GM23338 (cell line): ENCODE measurements around the gene AP2A2. TPM values are rescaled to one million over a fixed set of nuclear protein-coding genes. Genes with fewer than 3 reads are reported as not detected.

Source experiments
- ATAC-seq: fragments of 200-7000 bp; cut with Tn5 transposase; 3 replicates; pipeline ENCODE4 v1.9.1; 2020
- DNase-seq: peaks from one replicate; pipeline ENCODE4 v3.0.0-alpha.2; 2015; ENCODE audit warnings: low spot score
- H2AFZ ChIP-seq: fragments of 200-600 bp; sonication (generic); 2 replicates; pipeline ENCODE4 v1.8.0; 2016; ENCODE audit warnings: antibody characterized with exemption, mild to moderate bottlenecking, moderate library complexity
- H3F3A ChIP-seq: fragments of 200-600 bp; sonication (generic); replicated peaks from 2 replicates; pipeline ENCODE4 v1.8.0; 2017; ENCODE audit warnings: antibody characterized with exemption, mixed run types, low read depth
- H3K27ac ChIP-seq: fragments of 200-600 bp; sonication (generic); 2 replicates; pipeline ENCODE4 v1.6.1; 2016; ENCODE audit warnings: low read depth
- H3K27me3 ChIP-seq: fragments of 200-600 bp; sonication (generic); 2 replicates; pipeline ENCODE4 v1.8.0; 2016; ENCODE audit warnings: mild to moderate bottlenecking, mixed run types, moderate library complexity; ENCODE audit not compliant: insufficient read depth
- H3K36me3 ChIP-seq: fragments of 200-600 bp; sonication (generic); 2 replicates; pipeline ENCODE4 v1.8.0; 2016; ENCODE audit warnings: mild to moderate bottlenecking; ENCODE audit not compliant: insufficient read depth
- H3K4me1 ChIP-seq: fragments of 200-600 bp; sonication (generic); 2 replicates; pipeline ENCODE4 v1.8.0; 2016; ENCODE audit warnings: mild to moderate bottlenecking, moderate library complexity; ENCODE audit not compliant: insufficient read depth
- H3K4me2 ChIP-seq: fragments of 200-600 bp; sonication (generic); 2 replicates; pipeline ENCODE4 v1.7.1; 2017; ENCODE audit warnings: mixed run types
- H3K4me3 ChIP-seq: fragments of 200-600 bp; sonication (generic); 2 replicates; pipeline ENCODE4 v1.6.1; 2016; ENCODE audit warnings: mixed run types
- H3K79me2 ChIP-seq: fragments of 200-600 bp; sonication (generic); replicated peaks from 2 replicates; pipeline ENCODE4 v1.8.0; 2017; ENCODE audit warnings: mild to moderate bottlenecking; ENCODE audit not compliant: insufficient read depth
- H3K9me2 ChIP-seq: fragments of 200-600 bp; sonication (generic); 2 replicates; pipeline ENCODE4 v1.8.0; 2017; ENCODE audit not compliant: insufficient read depth
- H4K20me1 ChIP-seq: fragments of 200-600 bp; sonication (generic); replicated peaks from 2 replicates; pipeline ENCODE4 v1.8.0; 2017; ENCODE audit warnings: mild to moderate bottlenecking; ENCODE audit not compliant: insufficient read depth
- H3K27ac Mint-ChIP-seq: 2 replicates; pipeline ENCODE4 v1.8.0; 2020; ENCODE audit warnings: inconsistent platforms, mild to moderate bottlenecking, moderate library complexity, mixed read lengths
- H3K27me3 Mint-ChIP-seq: 3 replicates; pipeline ENCODE4 v1.8.0; 2022; ENCODE audit warnings: low read depth, mild to moderate bottlenecking, moderate library complexity, mixed read lengths, inconsistent platforms; ENCODE audit not compliant: insufficient read depth, poor library complexity
- H3K36me3 Mint-ChIP-seq: 3 replicates; pipeline ENCODE4 v1.8.0; 2021; ENCODE audit warnings: low read depth, mild to moderate bottlenecking, inconsistent platforms, moderate library complexity, mixed read lengths
- H3K4me1 Mint-ChIP-seq: 3 replicates; pipeline ENCODE4 v1.8.0; 2020; ENCODE audit warnings: mild to moderate bottlenecking, inconsistent platforms, mixed read lengths
- H3K4me3 Mint-ChIP-seq: 3 replicates; pipeline ENCODE4 v1.8.0; 2021; ENCODE audit warnings: moderate library complexity, mild to moderate bottlenecking, inconsistent platforms, mixed read lengths
- H3K9me3 Mint-ChIP-seq: 3 replicates; pipeline ENCODE4 v1.8.0; 2020; ENCODE audit warnings: moderate library complexity, mild to moderate bottlenecking, inconsistent platforms, mixed read lengths
- CREB1 ChIP-seq: fragments of 250-450 bp; sonication (Bioruptor Pico); IDR thresholded peaks from 2 replicates; pipeline ENCODE4 v1.5.0; 2020; ENCODE audit warnings: low read depth, mild to moderate bottlenecking, moderate library complexity
- CTCF ChIP-seq, 2 experiments: fragments of 200-600 bp in 1 of 2; sonication (generic) in 1 of 2; conservative IDR thresholded peaks; 2 replicates each; pipeline versions ENCODE4 v1.5.1 to v1.6.1; 2016 to 2017; ENCODE audit warnings: antibody characterized with exemption in 2 of 2, low read depth in 2 of 2, mild to moderate bottlenecking in 2 of 2, moderate library complexity in 1 of 2
- EZH2 ChIP-seq: fragments of 200-600 bp; sonication (generic); IDR thresholded peaks from one replicate; pipeline ENCODE4 v1.8.0; 2017; ENCODE audit warnings: antibody characterized with exemption, mild to moderate bottlenecking, low read depth; ENCODE audit not compliant: unreplicated experiment
- EZH2phosphoT487 ChIP-seq: fragments of 200-600 bp; sonication (generic); IDR thresholded peaks from one replicate; pipeline ENCODE4 v1.8.1; 2018; ENCODE audit warnings: antibody characterized with exemption; ENCODE audit not compliant: unreplicated experiment
- JUNB ChIP-seq: IDR thresholded peaks from one replicate; pipeline ENCODE4 v1.6.1; 2016; ENCODE audit warnings: antibody characterized with exemption; ENCODE audit not compliant: unreplicated experiment
- NANOG ChIP-seq: IDR thresholded peaks from 2 replicates; pipeline ENCODE4 v1.6.1; 2016; ENCODE audit warnings: antibody characterized with exemption, borderline replicate concordance
- POLR2AphosphoS5 ChIP-seq: IDR thresholded peaks from 2 replicates; pipeline ENCODE4 v1.6.1; 2016; ENCODE audit warnings: antibody characterized with exemption, low read depth
- REST ChIP-seq: IDR thresholded peaks from one replicate; pipeline ENCODE4 v1.6.1; 2018; ENCODE audit warnings: antibody characterized with exemption; ENCODE audit not compliant: unreplicated experiment
- STAT1 ChIP-seq: IDR thresholded peaks from one replicate; pipeline ENCODE4 v1.6.1; 2016; ENCODE audit warnings: antibody characterized with exemption; ENCODE audit not compliant: unreplicated experiment
- ZNF114 ChIP-seq: fragments of 250-450 bp; sonication (Bioruptor Pico); IDR thresholded peaks from 2 replicates; pipeline ENCODE4 v1.5.0; 2020; ENCODE audit warnings: mild to moderate bottlenecking, moderate library complexity
- ZNF331 ChIP-seq: fragments of 250-450 bp; sonication (Bioruptor Pico); IDR thresholded peaks from 2 replicates; pipeline ENCODE4 v1.5.0; 2020; ENCODE audit warnings: low read depth, mild to moderate bottlenecking, moderate library complexity
- ZNF462 ChIP-seq: fragments of 250-450 bp; sonication (Bioruptor Pico); IDR thresholded peaks from 2 replicates; pipeline ENCODE4 v1.5.0; 2020; ENCODE audit warnings: mild to moderate bottlenecking, moderate library complexity
- polyA plus RNA-seq: library from polyadenylated mRNA; unstranded; fragments of >200 nt; fragmentation: Nextera tagmentation; extraction: Ambion mirVana; gene quantifications from 2 replicates; pipeline ENCODE4 v1.2.1, GENCODE V29; 2016
- total RNA-seq: library from RNA; depleted of rRNA; stranded (reverse); fragments of >200 nt; shearing (Covaris generic); gene quantifications from 2 replicates; pipeline ENCODE4 v1.2.3, GENCODE V29; 2014

Gene AP2A2
- total and polyA plus RNA-seq, 2 experiments from 2014 or later: 23.7 to 47.5 TPM

DNA sequence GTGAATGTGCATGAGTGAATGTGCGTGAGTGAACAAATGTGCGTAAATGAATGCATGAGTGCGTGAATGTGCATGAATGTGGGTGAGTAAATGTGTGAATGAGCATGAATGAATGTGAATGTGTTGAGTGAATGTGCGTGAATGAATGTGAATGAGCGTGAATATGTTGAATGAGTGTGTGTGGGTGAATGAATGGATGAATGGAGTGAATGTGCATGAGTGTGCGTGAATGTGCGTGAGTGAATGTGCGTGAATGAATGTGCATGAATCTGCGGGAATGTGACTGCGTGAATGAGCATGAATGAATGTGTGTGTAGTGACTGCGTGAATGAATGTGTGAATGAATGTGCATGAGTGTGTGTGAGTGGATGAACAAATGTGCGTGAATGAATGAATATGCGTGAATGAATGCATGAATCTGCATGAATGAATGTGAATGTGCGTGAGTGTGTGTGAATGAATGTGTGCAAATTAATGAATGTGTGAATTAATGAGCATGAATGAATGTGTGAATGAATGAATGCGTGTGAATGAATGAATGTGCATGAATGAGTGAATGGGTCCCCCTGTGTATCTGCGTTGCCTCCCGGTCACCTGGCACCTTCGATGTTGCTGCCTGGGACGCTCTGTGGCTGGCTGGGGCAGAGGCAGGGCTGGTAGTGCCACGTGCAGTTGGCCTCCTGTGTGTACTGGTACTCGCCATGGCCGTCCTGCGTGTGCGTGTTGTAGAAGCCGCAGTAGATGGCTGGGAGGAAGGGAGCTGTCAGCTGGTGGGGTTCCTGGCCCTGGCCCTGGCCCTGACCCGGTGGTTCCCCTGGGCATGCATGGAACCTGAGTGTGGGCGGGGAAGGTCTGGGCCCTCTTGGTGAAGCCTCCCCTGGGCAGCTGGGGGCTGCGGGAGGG is 97.5 kb downstream of the AP2A2 start:
- no peak overlapping the region for H3K4me2 ChIP-seq
- no peaks in the 10 kb centered on the region for H3K9me2 ChIP-seq
- no peaks in the 10 kb centered on the region for H4K20me1 ChIP-seq
- no peak overlapping the region for H3K27ac ChIP-seq
- no peak for ATAC-seq
- no peaks in the 10 kb centered on the region for H3K79me2 ChIP-seq
- H3K27me3 ChIP-seq: no peaks in the 10 kb centered on the region
- H3K36me3 Mint-ChIP-seq: peaks cover 1% of the 10 kb centered on the region; the same call in 1 of the 3 replicates
- no peak overlapping the region for H2AFZ ChIP-seq
- TF ChIP-seq CTCF (conservative IDR thresholded peaks at IDR 0.05; ENCODE audit: low read depth in 2 of 2) (no peak), REST (no peak), EZH2phosphoT487 (no peak), ZNF331 (CRISPR knock-in tag) (no peak), NANOG (no peak), ZNF462 (no peak), JUNB (no peak), ZNF114 (CRISPR knock-in tag) (no peak), CREB1 (CRISPR knock-in tag) (no peak), STAT1 (no peak), EZH2 (no peak), POLR2AphosphoS5 (no peak)
- H3K4me3 ChIP-seq: no peak overlapping the region
- H3K4me1 Mint-ChIP-seq: no peaks in the 10 kb centered on the region; the same call in 2 of the 3 replicates
- H3K4me1 ChIP-seq: no peaks in the 10 kb centered on the region
- no peaks in the 10 kb centered on the region for H3F3A ChIP-seq
- DNase-seq: no peak
- H3K9me3 Mint-ChIP-seq: peaks cover 1% of the 10 kb centered on the region
- no peak overlapping the region for H3K27ac Mint-ChIP-seq
- H3K27me3 Mint-ChIP-seq: peaks cover 8% of the 10 kb centered on the region
- H3K4me3 Mint-ChIP-seq: no peak overlapping the region; the same call in 2 of the 3 replicates
- no peaks in the 10 kb centered on the region for H3K36me3 ChIP-seq
